ENCODE measurements around the gene MEIG1.
"Not testable (repeated sequence)": the region's sequence is repeated elsewhere in the genome, so short reads cannot be mapped to it uniquely, and the experiment has no call there.

MEIG1 gene, protein sequence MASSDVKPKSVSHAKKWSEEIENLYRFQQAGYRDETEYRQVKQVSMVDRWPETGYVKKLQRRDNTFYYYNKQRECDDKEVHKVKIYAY

GRCh38 chr10:14959221-14960057 is at the start of gene MEIG1:
Gene MEIG1 (plus strand): TSS chr10:14959388. CDS start chr10:14966469, 7,081 bp downstream.
- peak; percentile 80 to 100 (median 94) for DNase-seq

DNA sequence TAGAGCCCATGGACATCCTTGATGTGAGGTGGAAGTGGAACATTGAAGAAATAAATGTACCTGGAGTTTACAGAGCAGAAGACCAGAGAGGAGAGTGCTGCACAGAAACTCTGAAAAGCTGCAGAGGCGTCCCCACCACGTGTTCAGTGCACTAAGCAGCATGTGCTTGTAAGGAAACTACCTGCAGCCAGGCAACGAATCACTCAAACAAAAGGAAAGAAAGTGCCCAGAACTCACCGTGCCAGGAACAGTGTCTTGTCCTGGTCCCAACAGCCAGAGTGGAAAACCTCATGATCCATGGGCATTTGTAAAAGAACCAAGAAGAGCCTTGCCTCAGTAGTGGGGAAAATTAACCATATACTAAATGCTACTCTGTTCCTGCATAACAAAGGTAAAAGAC is 48.2 kb upstream of the MEIG1 start:
- no peak for DNase-seq

DNA sequence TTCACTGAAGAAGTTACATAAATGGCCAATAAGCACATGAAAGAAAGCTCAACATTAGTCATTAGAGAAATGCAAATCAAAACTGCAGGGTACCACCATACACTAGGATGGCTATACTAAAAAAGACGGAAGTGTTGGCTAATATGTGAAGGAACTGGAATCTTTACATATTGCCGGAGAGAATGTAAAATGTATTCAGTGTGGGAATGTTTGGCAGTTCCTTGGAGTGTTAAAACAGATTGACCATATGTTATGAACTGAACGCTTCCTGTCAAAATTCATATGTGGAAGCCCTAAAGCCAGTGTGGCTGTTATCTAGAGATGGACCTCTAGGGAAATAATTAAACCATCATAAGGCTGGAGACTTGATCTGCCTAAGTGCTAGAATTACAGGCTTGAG is 47.4 kb upstream of the MEIG1 start:
- no peak for DNase-seq

DNA sequence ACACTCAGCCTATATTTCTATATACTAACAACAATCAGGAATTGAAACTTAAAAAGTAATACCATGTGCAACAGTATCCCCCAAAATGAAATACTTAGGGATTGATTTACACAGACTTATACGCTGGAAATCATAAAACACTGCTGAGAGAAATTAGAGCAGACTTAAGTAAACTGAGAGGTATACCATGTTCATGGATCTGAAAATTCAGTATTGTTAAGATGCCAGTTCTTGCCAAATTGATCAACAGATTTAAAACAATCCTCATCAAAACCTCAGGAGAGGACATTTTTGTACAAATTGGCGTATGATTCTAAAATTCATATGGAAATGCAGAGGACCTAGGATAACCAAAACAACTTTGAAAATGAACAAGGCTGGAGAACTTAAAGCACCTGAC is 42.6 kb upstream of the MEIG1 start:
- DNase-seq: no peak

- DNase-seq: no peak
These were observed 41.4 kb upstream of the MEIG1 start for GRCh38 chr10:14917827-14918226.

DNA sequence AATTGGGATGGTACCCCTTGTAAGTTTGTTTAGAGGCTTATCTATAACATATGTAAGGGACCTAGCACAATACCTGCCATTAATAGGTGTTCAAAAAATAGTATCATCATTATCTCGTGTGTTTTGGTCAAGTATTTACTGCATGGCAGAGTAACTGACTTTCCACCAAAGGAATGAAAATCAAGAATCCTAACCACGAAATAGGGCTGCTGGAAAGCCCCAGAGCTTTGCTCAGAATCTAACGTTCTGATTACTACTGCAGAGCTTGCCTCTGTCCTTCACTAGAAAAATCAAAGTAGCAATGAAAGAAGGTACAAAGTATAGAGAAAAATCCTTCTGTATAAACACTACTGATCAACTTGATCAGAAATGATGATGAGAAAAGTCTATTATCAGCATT is 40.2 kb upstream of the MEIG1 start:
- DNase-seq: no peak

GRCh38 chr10:14924013-14924412 is 35.2 kb upstream of the MEIG1 start:
- DNase-seq: no peak

GRCh38 chr10:14925268-14925667 is 33.9 kb upstream of the MEIG1 start:
- DNase-seq: no peak

DNA sequence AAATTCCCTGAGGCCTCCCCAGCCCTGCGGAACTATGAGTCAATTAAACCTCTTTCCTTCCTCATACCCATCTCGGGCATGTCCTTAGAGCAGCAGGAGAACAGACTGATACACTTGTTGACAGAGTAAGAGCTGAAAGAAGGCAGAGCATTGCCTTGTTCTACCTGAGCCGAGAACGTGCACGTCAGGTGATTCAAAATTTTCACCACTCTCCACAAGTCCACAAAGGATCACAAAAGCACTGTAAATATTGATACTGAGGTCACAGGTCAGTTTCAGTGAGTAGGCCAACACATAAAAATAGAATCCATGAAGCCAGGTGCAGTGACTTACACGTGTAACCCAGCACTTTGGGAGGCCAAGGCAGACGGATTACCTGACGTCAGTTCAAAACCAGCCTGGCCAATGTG is 33.1 kb upstream of the MEIG1 start:
- DNase-seq: no peak

GRCh38 chr10:14926722-14927416 is 32.3 kb upstream of the MEIG1 start:
- DNase-seq: no peak

GRCh38 chr10:14930610-14931009 is 28.6 kb upstream of the MEIG1 start:
- DNase-seq: no peak

- DNase-seq: no peak
These were observed 22.6 kb upstream of the MEIG1 start for GRCh38 chr10:14936584-14936983.

GRCh38 chr10:14938971-14939370 is 20.2 kb upstream of the MEIG1 start:
- DNase-seq: not testable (repeated sequence)

- DNase-seq: not testable (repeated sequence)
These were observed 16.8 kb upstream of the MEIG1 start for GRCh38 chr10:14942147-14942949.

DNA sequence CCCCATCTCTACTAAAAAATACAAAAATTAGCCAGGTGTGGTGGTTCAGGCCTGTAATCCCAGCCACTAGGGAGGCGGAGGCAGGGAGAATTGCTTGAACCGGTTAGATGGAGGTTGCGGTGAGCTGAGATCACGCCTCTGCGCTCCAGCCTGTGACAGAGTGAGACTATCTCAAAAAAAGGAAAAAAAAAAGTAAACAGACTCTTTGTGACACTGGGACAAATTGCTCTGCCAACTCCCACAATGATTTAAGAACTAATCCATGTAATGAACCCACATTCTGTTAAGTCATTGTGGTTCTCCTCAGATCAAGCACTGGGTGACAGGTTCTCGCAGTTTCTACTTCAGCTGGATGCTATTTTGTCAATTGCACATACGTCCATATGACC is 16.2 kb upstream of the MEIG1 start:
- not testable (repeated sequence) for DNase-seq

DNA sequence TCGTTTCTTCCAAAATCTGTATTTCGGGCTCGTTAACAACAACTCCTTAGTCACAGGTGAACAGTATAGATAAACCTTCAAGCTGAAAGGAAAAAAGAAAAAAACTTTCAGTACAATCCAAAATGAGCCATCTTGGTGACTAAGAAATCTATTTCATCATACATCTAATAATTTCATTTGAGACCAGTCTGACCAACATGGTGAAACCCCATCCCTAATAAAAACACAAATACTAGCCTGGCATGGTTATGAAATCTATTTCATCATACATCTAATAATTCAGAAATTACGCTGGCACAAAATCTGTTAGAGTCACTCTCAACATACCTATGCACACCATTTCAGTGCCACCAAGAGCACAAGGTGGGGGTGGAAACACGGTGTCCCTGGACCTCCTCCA is 14.1 kb upstream of the MEIG1 start:
- DNase-seq: no peak

GRCh38 chr10:14947268-14947667 is 11.9 kb upstream of the MEIG1 start:
- DNase-seq: no peak

DNA sequence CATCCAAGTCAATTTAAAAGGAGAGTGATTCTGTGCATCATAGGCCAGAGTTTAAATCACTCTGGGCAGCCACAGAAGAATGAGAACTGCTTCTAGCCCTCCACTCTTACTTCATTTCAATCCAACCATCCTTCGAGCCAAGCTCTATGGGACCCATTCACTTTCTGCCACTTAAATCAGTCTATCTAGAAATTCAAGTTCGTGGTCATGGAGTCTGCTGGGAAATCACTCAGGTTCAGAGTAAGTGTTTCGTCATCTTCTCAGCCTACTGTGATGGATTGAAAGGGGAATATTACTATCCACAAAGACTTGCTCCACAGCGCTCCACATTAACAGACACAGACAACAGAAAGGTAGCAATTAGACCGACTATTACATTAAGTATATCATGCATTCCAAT is 9.9 kb upstream of the MEIG1 start:
- no peak for DNase-seq

GRCh38 chr10:14952851-14953423 is 6.3 kb upstream of the MEIG1 start:
- DNase-seq: no peak

GRCh38 chr10:14953424-14954000 is 5.7 kb upstream of the MEIG1 start:
- DNase-seq: peak in 16 of 58 donors; percentile 18 to 71 (median 43)
